SK-N-SH (cell line): ENCODE data around the gene SHISA5. TPM values are rescaled to one million over a fixed set of nuclear protein-coding genes. Genes with fewer than 3 reads are reported as not detected.

Source experiments
- CTCF ChIA-PET: fragments of 300-600, 350-600 bp; formaldehyde crosslinking; extraction: SDS; loops from one replicate; lab custom pipeline; 2021; lab: Yijun Ruan, JAX
- POLR2A ChIA-PET: fragments of 350-600 bp; sonication (Branson Sonifier 250); formaldehyde crosslinking; extraction: SDS; loops from one replicate; lab custom pipeline; 2020; ENCODE audit warnings: antibody characterized with exemption, inconsistent platforms; lab: Yijun Ruan, JAX
- DNase-seq: peaks from one replicate; pipeline ENCODE4 v3.0.0; 2012
- H2AFZ ChIP-seq: fragments of 200-600 bp; sonication (generic); 2 replicates; pipeline ENCODE4 v1.8.1; 2016; ENCODE audit warnings: antibody characterized with exemption, mild to moderate bottlenecking, low read depth
- H3F3A ChIP-seq: fragments of 200-600 bp; sonication (generic); replicated peaks from 2 replicates; pipeline ENCODE3; 2016; ENCODE audit warnings: antibody characterized with exemption, mild to moderate bottlenecking; ENCODE audit not compliant: insufficient read depth
- H3K27ac ChIP-seq, 2 experiments: fragments of 200-500 bp in 1 of 2; fragments of 200-600 bp in 1 of 2; sonication (Bioruptor generic) in 1 of 2; sonication (generic), shearing (Covaris generic) in 1 of 2; 2 replicates each; pipeline versions ENCODE4 v1.5.1 to v1.6.1; 2014 to 2016; ENCODE audit warnings: low read depth in 2 of 2, inconsistent platforms in 1 of 2, low read length in 1 of 2, mild to moderate bottlenecking in 1 of 2, mixed read lengths in 1 of 2
- H3K27me3 ChIP-seq: fragments of 200-600 bp; sonication (generic), shearing (Covaris generic); 2 replicates; pipeline ENCODE4 v1.6.1; 2016; ENCODE audit warnings: mixed run types; ENCODE audit not compliant: insufficient read depth
- H3K36me3 ChIP-seq, 2 experiments: fragments of 200-500 bp in 1 of 2; fragments of 200-600 bp in 1 of 2; sonication (Bioruptor generic) in 1 of 2; sonication (generic) in 1 of 2; replicated peaks in 1 of 2; 2 replicates each; pipeline versions ENCODE3 to v1.5.1; 2014 to 2016; ENCODE audit warnings: low read length in 1 of 2, mild to moderate bottlenecking in 1 of 2; ENCODE audit not compliant: insufficient read depth in 2 of 2, control insufficient read depth in 1 of 2
- H3K4me1 ChIP-seq, 2 experiments: fragments of 200-500 bp in 1 of 2; fragments of 200-600 bp in 1 of 2; sonication (Bioruptor generic) in 1 of 2; sonication (generic), shearing (Covaris generic) in 1 of 2; 2 replicates each; pipeline versions ENCODE4 v1.5.1 to v1.6.1; 2014 to 2016; ENCODE audit warnings: low read depth in 1 of 2, low read length in 1 of 2, mixed run types in 1 of 2; ENCODE audit not compliant: insufficient read depth in 2 of 2, control insufficient read depth in 1 of 2
- H3K4me2 ChIP-seq: fragments of 200-600 bp; sonication (generic), shearing (Covaris generic); 2 replicates; pipeline ENCODE4 v1.6.1; 2017; ENCODE audit warnings: mixed run types
- H3K4me3 ChIP-seq, 2 experiments: fragments of 200-500 bp in 1 of 2; fragments of 200-600 bp in 1 of 2; sonication (Bioruptor generic) in 1 of 2; sonication (generic), shearing (Covaris generic) in 1 of 2; 2 replicates each; pipeline versions ENCODE4 v1.5.1 to v1.8.1; 2014 to 2016; ENCODE audit warnings: low read depth in 2 of 2, inconsistent platforms in 1 of 2, low read length in 1 of 2, mild to moderate bottlenecking in 1 of 2, mixed read lengths in 1 of 2, moderate library complexity in 1 of 2
- H3K79me2 ChIP-seq: fragments of 200-600 bp; sonication (generic); 2 replicates; pipeline ENCODE4 v1.8.1; 2017; ENCODE audit warnings: mild to moderate bottlenecking; ENCODE audit not compliant: insufficient read depth
- H3K9ac ChIP-seq: fragments of 200-600 bp; sonication (generic); 2 replicates; pipeline ENCODE4 v1.6.1; 2017; ENCODE audit warnings: mixed run types
- H3K9me2 ChIP-seq: fragments of 200-600 bp; sonication (generic); 2 replicates; pipeline ENCODE4 v1.6.1; 2017; ENCODE audit warnings: mixed run types
- H3K9me3 ChIP-seq: fragments of 200-600 bp; sonication (generic); 2 replicates; pipeline ENCODE4 v1.6.1; 2017; ENCODE audit warnings: mixed run types, mild to moderate bottlenecking, moderate library complexity
- H4K20me1 ChIP-seq: fragments of 200-600 bp; sonication (generic); 2 replicates; pipeline ENCODE4 v1.6.1; 2017; ENCODE audit warnings: mild to moderate bottlenecking, mixed run types; ENCODE audit not compliant: insufficient read depth
- CHD2 ChIP-seq: fragments of 150-350 bp; IDR thresholded peaks from 2 replicates; pipeline ENCODE4 v1.6.1; 2018; ENCODE audit warnings: low read length; ENCODE audit not compliant: partially characterized antibody
- FOXJ3 ChIP-seq: sonication (generic); formaldehyde crosslinking; IDR thresholded peaks from 2 replicates; pipeline ENCODE4 v1.5.1; 2020; ENCODE audit warnings: mild to moderate bottlenecking, missing genetic modification reagents
- NRF1 ChIP-seq: IDR thresholded peaks from 2 replicates; pipeline ENCODE4 v1.6.1; 2012; ENCODE audit warnings: low read depth, mild to moderate bottlenecking, low read length
- POLR2AphosphoS5 ChIP-seq: IDR thresholded peaks from 2 replicates; pipeline ENCODE4 v1.6.1; 2012; ENCODE audit warnings: low read depth, low read length
- RAD21 ChIP-seq: IDR thresholded peaks from 2 replicates; pipeline ENCODE4 v1.6.1; 2012; ENCODE audit warnings: mild to moderate bottlenecking, low read length
- RFX5 ChIP-seq: IDR thresholded peaks from 2 replicates; pipeline ENCODE4 v1.6.1; 2012; ENCODE audit warnings: mild to moderate bottlenecking, improper control_type of control experiment, low read length
- SMC3 ChIP-seq: IDR thresholded peaks from 2 replicates; pipeline ENCODE4 v1.6.1; 2012; ENCODE audit warnings: low read depth, low read length, improper control_type of control experiment
- YY1 ChIP-seq: IDR thresholded peaks from 2 replicates; pipeline ENCODE4 v1.4.0; 2012; ENCODE audit warnings: low read depth, mild to moderate bottlenecking
- WGBS: methylation state at CpG from one replicate; pipeline ENCODE4 v1.1.6; 2017; ENCODE audit warnings: low lambda C conversion rate; 5-methylcytosine and 5-hydroxymethylcytosine counted together
- polyA plus RNA-seq, 3 experiments: library from polyadenylated mRNA; depleted of rRNA; stranded (reverse); fragments of >200 nt; gene quantifications; 2 replicates each; pipeline ENCODE4 v1.2.3, GENCODE V29; 2012
- TF ChIP-seq, protein P1 (sequence below): fragments of 200-600 bp; sonication (generic); IDR thresholded peaks from 2 replicates; pipeline ENCODE4 v1.6.1; 2017; ENCODE audit warnings: antibody characterized with exemption, mild to moderate bottlenecking, moderate library complexity
- TF ChIP-seq, protein P2 (sequence below): IDR thresholded peaks from 2 replicates; pipeline ENCODE4 v1.4.0; 2012; ENCODE audit warnings: low read depth
- TF ChIP-seq, protein P3 (sequence below): IDR thresholded peaks from 2 replicates; pipeline ENCODE4 v1.4.0; 2012; ENCODE audit warnings: low read depth, borderline replicate concordance
- TF ChIP-seq, protein P4 (sequence below): fragments of 150-350 bp; IDR thresholded peaks from 2 replicates; pipeline ENCODE4 v1.6.1; 2017; ENCODE audit warnings: antibody characterized with exemption, low read length, low read depth, borderline replicate concordance

Gene SHISA5
- polyA plus RNA-seq, 1 of the 3 experiments (the other 2 are of a cell fraction): 194 TPM

DNA sequence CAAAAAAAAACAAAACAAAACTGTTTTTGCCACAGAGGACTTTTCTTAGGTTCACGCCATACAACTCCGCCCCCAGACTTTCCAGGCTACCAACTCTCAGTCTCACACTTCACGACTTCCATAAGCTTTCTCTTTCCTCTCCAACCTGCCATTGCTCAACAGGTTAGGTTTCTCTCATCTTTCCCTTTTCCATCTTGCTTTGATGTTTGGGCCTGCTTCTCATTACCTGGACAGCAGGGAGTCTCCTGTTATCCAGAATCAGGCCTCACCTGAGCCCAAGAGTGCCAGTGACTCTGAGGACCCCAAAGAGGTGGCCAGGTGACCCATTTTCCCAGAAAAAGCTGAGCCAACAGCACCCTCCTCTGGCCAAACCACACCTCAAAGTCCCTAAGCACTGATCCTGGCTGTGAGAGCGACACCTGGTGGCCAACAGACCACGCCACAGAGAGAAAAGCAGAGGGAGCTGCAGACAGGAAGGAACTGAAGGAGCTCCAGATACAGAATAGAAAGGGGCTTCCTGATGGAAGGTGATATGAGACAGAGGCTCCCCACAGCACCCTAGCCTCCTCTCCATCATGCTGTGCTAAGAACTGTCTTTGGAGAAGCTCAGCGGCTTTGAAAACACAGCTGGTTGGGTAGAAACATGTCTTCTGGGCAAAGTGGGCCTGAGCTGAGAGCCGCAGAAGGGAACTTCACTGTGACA, 68.0 kb downstream of the SHISA5 start:
- no peak overlapping the region for H3K27ac ChIP-seq
- H3K4me1 ChIP-seq: peaks cover 0 to 15% of the 10 kb centered on the region in 2 experiments; a peak in 1 of 4 replicates
- H3K4me3 ChIP-seq: peak overlapping the region in 1 of 2 experiments; percentile 43; a peak in 1 of 4 replicates
- TF ChIP-seq RFX5 (0 out of 2 replicates have a peak, but pooled peaks have one; percentile 43), SMC3 (peak; percentile 100), FOXJ3 (no peak), POLR2AphosphoS5 (no peak; the same call in 1 of the 2 replicates), CHD2 (peak; percentile 48), RAD21 (peak; percentile 96), NRF1 (0 out of 2 replicates have a peak, but pooled peaks have one; percentile 28), YY1 (no peak)
- TF ChIP-seq, protein P1, sequence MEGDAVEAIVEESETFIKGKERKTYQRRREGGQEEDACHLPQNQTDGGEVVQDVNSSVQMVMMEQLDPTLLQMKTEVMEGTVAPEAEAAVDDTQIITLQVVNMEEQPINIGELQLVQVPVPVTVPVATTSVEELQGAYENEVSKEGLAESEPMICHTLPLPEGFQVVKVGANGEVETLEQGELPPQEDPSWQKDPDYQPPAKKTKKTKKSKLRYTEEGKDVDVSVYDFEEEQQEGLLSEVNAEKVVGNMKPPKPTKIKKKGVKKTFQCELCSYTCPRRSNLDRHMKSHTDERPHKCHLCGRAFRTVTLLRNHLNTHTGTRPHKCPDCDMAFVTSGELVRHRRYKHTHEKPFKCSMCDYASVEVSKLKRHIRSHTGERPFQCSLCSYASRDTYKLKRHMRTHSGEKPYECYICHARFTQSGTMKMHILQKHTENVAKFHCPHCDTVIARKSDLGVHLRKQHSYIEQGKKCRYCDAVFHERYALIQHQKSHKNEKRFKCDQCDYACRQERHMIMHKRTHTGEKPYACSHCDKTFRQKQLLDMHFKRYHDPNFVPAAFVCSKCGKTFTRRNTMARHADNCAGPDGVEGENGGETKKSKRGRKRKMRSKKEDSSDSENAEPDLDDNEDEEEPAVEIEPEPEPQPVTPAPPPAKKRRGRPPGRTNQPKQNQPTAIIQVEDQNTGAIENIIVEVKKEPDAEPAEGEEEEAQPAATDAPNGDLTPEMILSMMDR: peak; percentile 100
- TF ChIP-seq, protein P2, sequence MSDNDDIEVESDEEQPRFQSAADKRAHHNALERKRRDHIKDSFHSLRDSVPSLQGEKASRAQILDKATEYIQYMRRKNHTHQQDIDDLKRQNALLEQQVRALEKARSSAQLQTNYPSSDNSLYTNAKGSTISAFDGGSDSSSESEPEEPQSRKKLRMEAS: peak; percentile 52; the same call in 1 of the 2 replicates
- TF ChIP-seq, protein P3, sequence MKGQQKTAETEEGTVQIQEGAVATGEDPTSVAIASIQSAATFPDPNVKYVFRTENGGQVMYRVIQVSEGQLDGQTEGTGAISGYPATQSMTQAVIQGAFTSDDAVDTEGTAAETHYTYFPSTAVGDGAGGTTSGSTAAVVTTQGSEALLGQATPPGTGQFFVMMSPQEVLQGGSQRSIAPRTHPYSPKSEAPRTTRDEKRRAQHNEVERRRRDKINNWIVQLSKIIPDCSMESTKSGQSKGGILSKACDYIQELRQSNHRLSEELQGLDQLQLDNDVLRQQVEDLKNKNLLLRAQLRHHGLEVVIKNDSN: peak; percentile 9; the same call in 1 of the 2 replicates
- TF ChIP-seq, protein P4, sequence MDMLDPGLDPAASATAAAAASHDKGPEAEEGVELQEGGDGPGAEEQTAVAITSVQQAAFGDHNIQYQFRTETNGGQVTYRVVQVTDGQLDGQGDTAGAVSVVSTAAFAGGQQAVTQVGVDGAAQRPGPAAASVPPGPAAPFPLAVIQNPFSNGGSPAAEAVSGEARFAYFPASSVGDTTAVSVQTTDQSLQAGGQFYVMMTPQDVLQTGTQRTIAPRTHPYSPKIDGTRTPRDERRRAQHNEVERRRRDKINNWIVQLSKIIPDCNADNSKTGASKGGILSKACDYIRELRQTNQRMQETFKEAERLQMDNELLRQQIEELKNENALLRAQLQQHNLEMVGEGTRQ: no peak
- H4K20me1 ChIP-seq: 0 out of 2 replicates have a peak, but pooled peaks cover 5% of the 10 kb centered on the region
- H3K9me2 ChIP-seq: no peaks in the 10 kb centered on the region
- WGBS: 42% methylated on average over 6 of the region's 7 CpGs
- no peaks in the 10 kb centered on the region for H3K9me3 ChIP-seq
- H3K79me2 ChIP-seq: peaks cover 22% of the 10 kb centered on the region
- ChIA-PET POLR2A (interaction anchor here (0.6 to 1.6 kb wide), 5 partner anchors 11 to 241 kb away, joined by 3 to 8 read pairs (median 4); no protein-coding TSS in a partner anchor), CTCF (interaction anchor here (0.6 to 13.2 kb wide), 95 partner anchors 12 to 1059 kb away, joined by 3 to 399 read pairs (median 6); partner anchors contain the start of genes ATRIP, CAMP, CDC25A and FBXW12)
- peaks cover 4 to 25% of the 10 kb centered on the region in 2 experiments for H3K36me3 ChIP-seq
- no peaks in the 10 kb centered on the region for H3K27me3 ChIP-seq
- H3K9ac ChIP-seq: no peak overlapping the region
- DNase-seq: peak; percentile 86
- no peaks in the 10 kb centered on the region for H3F3A ChIP-seq
- H3K4me2 ChIP-seq: no peak overlapping the region
- no peak overlapping the region for H2AFZ ChIP-seq
